HG02852 (cell line): Measurements from ENCODE around the gene PCAT6.
"Not testable (repeated sequence)": the region's sequence is repeated elsewhere in the genome, so short reads cannot be mapped to it uniquely, and the experiment has no call there.

Experiments
- ATAC-seq: cut with Tn5 transposase; IDR thresholded peaks from one replicate; pipeline ENCODE4 v1.9.1; 2021; ENCODE audit warnings: mild to moderate bottlenecking, moderate library complexity; ENCODE audit not compliant: unreplicated experiment

The PCAT6 gene

GRCh38 chr1:202806845-202807450 is 3.8 kb upstream of the PCAT6 start:
- ATAC-seq: no peak

- ATAC-seq: no peak
These were observed 3.3 kb upstream of the PCAT6 start for GRCh38 chr1:202807451-202807925.

GRCh38 chr1:202807926-202808757 is 2.6 kb upstream of the PCAT6 start, which contains the start of gene KDM5B:
Gene KDM5B (minus strand): TSS chr1:202808421. CDS start chr1:202808305, 116 bp downstream.
- no peak for ATAC-seq

- no peak for ATAC-seq
These were observed 1.1 kb upstream of the PCAT6 start for GRCh38 chr1:202809597-202810159.

- ATAC-seq: no peak
These were observed 550 bp upstream of the PCAT6 start for GRCh38 chr1:202810193-202810614.

GRCh38 chr1:202811296-202812175 is 782 bp downstream of the PCAT6 start:
- ATAC-seq: peak; percentile 12

- ATAC-seq: no peak
These were observed 1.6 kb downstream of the PCAT6 start for GRCh38 chr1:202812176-202813026.

GRCh38 chr1:202815120-202815519 is 4.4 kb downstream of the PCAT6 start:
- no peak for ATAC-seq

- ATAC-seq: no peak
These were observed 8.1 kb downstream of the PCAT6 start for GRCh38 chr1:202818819-202819218.

- ATAC-seq: no peak
These were observed 10.7 kb downstream of the PCAT6 start for GRCh38 chr1:202821467-202821866.

GRCh38 chr1:202825748-202826147 is 15.0 kb downstream of the PCAT6 start:
- ATAC-seq: no peak

GRCh38 chr1:202829223-202829622 is 18.5 kb downstream of the PCAT6 start:
- not testable (repeated sequence) for ATAC-seq

- ATAC-seq: no peak
These were observed 21.2 kb downstream of the PCAT6 start for GRCh38 chr1:202831906-202832305.

GRCh38 chr1:202834771-202835547 is 24.2 kb downstream of the PCAT6 start:
- ATAC-seq: no peak

- ATAC-seq: no peak
These were observed 24.9 kb downstream of the PCAT6 start for GRCh38 chr1:202835548-202836072.

GRCh38 chr1:202836623-202837403 is 26.1 kb downstream of the PCAT6 start:
- no peak for ATAC-seq

- no peak for ATAC-seq
These were observed 27.1 kb downstream of the PCAT6 start for GRCh38 chr1:202837746-202838262.

GRCh38 chr1:202843081-202843480 is 32.3 kb downstream of the PCAT6 start:
- ATAC-seq: no peak
